ENCODE data around the gene NSUN7. TPM values are rescaled to one million over a fixed set of nuclear protein-coding genes. Genes with fewer than 3 reads are reported as not detected.

NSUN7 gene
- total RNA-seq, 1 donor from 2014 or later: 0.07 TPM

GRCh38 chr4:40734497-40734896, 15.3 kb upstream of the NSUN7 start:
- no peak for DNase-seq (ENCODE audit: low read depth, low spot score)

GRCh38 chr4:40736910-40737309, 12.8 kb upstream of the NSUN7 start:
- no peak for DNase-seq (ENCODE audit: low read depth, low spot score)

GRCh38 chr4:40737879-40738278, 11.9 kb upstream of the NSUN7 start:
- no peak for DNase-seq (ENCODE audit: low read depth, low spot score)

GRCh38 chr4:40739347-40739746, 10.4 kb upstream of the NSUN7 start:
- DNase-seq (ENCODE audit: low read depth, low spot score): no peak

GRCh38 chr4:40744218-40744617, 5.5 kb upstream of the NSUN7 start:
- DNase-seq (ENCODE audit: low read depth, low spot score): no peak

GRCh38 chr4:40745285-40745984, 4.3 kb upstream of the NSUN7 start:
- DNase-seq (ENCODE audit: low read depth, low spot score): no peak

GRCh38 chr4:40747207-40747835, 2.4 kb upstream of the NSUN7 start:
- no peak for DNase-seq (ENCODE audit: low read depth, low spot score)

GRCh38 chr4:40750461-40751258, 905 bp downstream of the NSUN7 start:
- DNase-seq (ENCODE audit: low read depth, low spot score): no peak

- DNase-seq (ENCODE audit: low read depth, low spot score): no peak
Observed at GRCh38 chr4:40755616-40756015, 5.9 kb downstream of the NSUN7 start.

- DNase-seq (ENCODE audit: low read depth, low spot score): no peak
Observed at GRCh38 chr4:40763228-40763716, 13.5 kb downstream of the NSUN7 start.

- no peak for DNase-seq (ENCODE audit: low read depth, low spot score)
Observed at GRCh38 chr4:40769266-40769665, 19.5 kb downstream of the NSUN7 start.

- DNase-seq (ENCODE audit: low read depth, low spot score): no peak
Observed at GRCh38 chr4:40778090-40778489, 28.3 kb downstream of the NSUN7 start.

- no peak for DNase-seq (ENCODE audit: low read depth, low spot score)
Observed at GRCh38 chr4:40782876-40783275, 33.1 kb downstream of the NSUN7 start.

- no peak for DNase-seq (ENCODE audit: low read depth, low spot score)
Observed at GRCh38 chr4:40785727-40786126, 36.0 kb downstream of the NSUN7 start.

- DNase-seq (ENCODE audit: low read depth, low spot score): no peak
Observed at GRCh38 chr4:40788331-40788730, 38.6 kb downstream of the NSUN7 start.

- DNase-seq (ENCODE audit: low read depth, low spot score): no peak
Observed at GRCh38 chr4:40789031-40789430, 39.3 kb downstream of the NSUN7 start.

- DNase-seq (ENCODE audit: low read depth, low spot score): no peak
Observed at GRCh38 chr4:40789771-40790170, 40.0 kb downstream of the NSUN7 start.

GRCh38 chr4:40800064-40800463, 50.3 kb downstream of the NSUN7 start:
- DNase-seq (ENCODE audit: low read depth, low spot score): no peak

GRCh38 chr4:40804598-40804997, 54.8 kb downstream of the NSUN7 start:
- no peak for DNase-seq (ENCODE audit: low read depth, low spot score)

GRCh38 chr4:40808926-40809457, 59.2 kb downstream of the NSUN7 start:
- DNase-seq (ENCODE audit: low read depth, low spot score): no peak

GRCh38 chr4:40811956-40812355, 62.2 kb downstream of the NSUN7 start:
- DNase-seq (ENCODE audit: low read depth, low spot score): peak; percentile 11

- no peak for DNase-seq (ENCODE audit: low read depth, low spot score)
Observed at GRCh38 chr4:40812386-40812785, 62.6 kb downstream of the NSUN7 start.
